Loucy (cell line): Measurements from ENCODE around the gene GRM7.

Source experiments
- CTCF ChIP-seq: fragments of 200-600 bp; sonication (generic); conservative IDR thresholded peaks from 2 replicates; pipeline ENCODE4 v1.5.1; 2014; ENCODE audit warnings: mild to moderate bottlenecking, antibody characterized with exemption, low read length
- EZH2phosphoT487 ChIP-seq: fragments of 200-600 bp; IDR thresholded peaks from 2 replicates; pipeline ENCODE4 v1.6.1; 2018; ENCODE audit warnings: antibody characterized with exemption, mild to moderate bottlenecking, moderate library complexity, borderline replicate concordance

GRCh38 chr3:7754653-7755441 is 893.9 kb downstream of the GRM7 start:
- TF ChIP-seq CTCF = no peak
- no peak for TF ChIP-seq EZH2phosphoT487
